IMR-90 (cell line): Measurements from ENCODE around the gene ST6GALNAC2. TPM values are rescaled to one million over a fixed set of nuclear protein-coding genes. Genes with fewer than 3 reads are reported as not detected.

Source experiments
- ATAC-seq: fragments of 200-7000 bp; cut with Tn5 transposase; 2 replicates; pipeline ENCODE4 v1.9.1; 2020; ENCODE audit warnings: low read depth, mild to moderate bottlenecking, moderate library complexity
- BruUV-seq: library from RNA; stranded (reverse); fragments of 400-500 nt; replicated peaks from 2 replicates; lab custom pipeline; 2021; lab: Mats Ljungman, UMichigan
- CTCF ChIA-PET: fragments of 300-600 bp; formaldehyde crosslinking; extraction: SDS; loops from one replicate; lab custom pipeline; 2021; ENCODE audit warnings: antibody characterized with exemption; lab: Yijun Ruan, JAX
- POLR2A ChIA-PET: fragments of 300-600 bp; sonication (Branson Sonifier 250); formaldehyde crosslinking; loops from one replicate; lab custom pipeline; 2022; ENCODE audit warnings: antibody characterized with exemption; ENCODE audit not compliant: unreplicated experiment; lab: Charles Lee
- DNase-seq: peaks from one replicate; pipeline ENCODE4 v3.0.0; 2013
- H2AFZ ChIP-seq: replicated peaks from 2 replicates; pipeline ENCODE3; 2013; ENCODE audit warnings: low read length, mild to moderate bottlenecking; ENCODE audit not compliant: poor library complexity
- H2AK5ac ChIP-seq: 2 replicates; pipeline ENCODE4 v1.6.1; 2013; ENCODE audit warnings: low read depth, low read length, inconsistent platforms
- H2AK9ac ChIP-seq: replicated peaks from 2 replicates; pipeline ENCODE3; 2013; ENCODE audit warnings: mild to moderate bottlenecking, low read depth, low read length, moderate library complexity; ENCODE audit not compliant: poor library complexity
- H2BK120ac ChIP-seq: 2 replicates; pipeline ENCODE4 v1.6.1; 2013; ENCODE audit warnings: low read depth, low read length, inconsistent platforms
- H2BK15ac ChIP-seq: 3 replicates; pipeline ENCODE4 v1.6.1; 2013; ENCODE audit warnings: low read depth, low read length, inconsistent platforms
- H2BK20ac ChIP-seq: 2 replicates; pipeline ENCODE4 v1.6.1; 2013; ENCODE audit warnings: low read depth, mild to moderate bottlenecking, inconsistent platforms, low read length, moderate library complexity
- H2BK5ac ChIP-seq: 2 replicates; pipeline ENCODE4 v1.6.1; 2013; ENCODE audit warnings: mild to moderate bottlenecking, low read depth, low read length, inconsistent platforms; ENCODE audit not compliant: poor library complexity, severe bottlenecking
- H3K14ac ChIP-seq: replicated peaks from 2 replicates; pipeline ENCODE4 v1.6.1; 2013; ENCODE audit warnings: low read depth, low read length, inconsistent platforms
- H3K18ac ChIP-seq: 2 replicates; pipeline ENCODE4 v1.6.1; 2013; ENCODE audit warnings: low read depth, low read length, control low read depth
- H3K23ac ChIP-seq: 2 replicates; pipeline ENCODE4 v1.6.1; 2013; ENCODE audit warnings: low read depth, low read length, inconsistent platforms
- H3K27ac ChIP-seq: 2 replicates; pipeline ENCODE4 v1.5.1; 2013; ENCODE audit warnings: mild to moderate bottlenecking, control low read depth, low read length; ENCODE audit not compliant: insufficient read depth
- H3K27me3 ChIP-seq: 2 replicates; pipeline ENCODE4 v1.6.1; 2013; ENCODE audit warnings: low read length; ENCODE audit not compliant: control insufficient read depth, insufficient read depth
- H3K36me3 ChIP-seq: 2 replicates; pipeline ENCODE4 v1.6.1; 2013; ENCODE audit warnings: low read length, mixed read lengths; ENCODE audit not compliant: control insufficient read depth, insufficient read depth
- H3K4ac ChIP-seq: 2 replicates; pipeline ENCODE4 v1.6.1; 2013; ENCODE audit warnings: low read depth, low read length, inconsistent platforms
- H3K4me1 ChIP-seq: 2 replicates; pipeline ENCODE4 v1.6.1; 2013; ENCODE audit warnings: low read length, mixed read lengths; ENCODE audit not compliant: control insufficient read depth, insufficient read depth
- H3K4me2 ChIP-seq: 2 replicates; pipeline ENCODE4 v1.6.1; 2013; ENCODE audit warnings: low read depth, mild to moderate bottlenecking, control low read depth, low read length, moderate library complexity
- H3K4me3 ChIP-seq: 2 replicates; pipeline ENCODE4 v1.5.1; 2013; ENCODE audit warnings: low read depth, mild to moderate bottlenecking, control low read depth, low read length, moderate library complexity; ENCODE audit not compliant: insufficient read depth
- H3K56ac ChIP-seq: 2 replicates; pipeline ENCODE4 v1.6.1; 2013; ENCODE audit warnings: low read length, inconsistent platforms; ENCODE audit not compliant: insufficient read depth; ENCODE audit errors: extremely low read depth
- H3K79me1 ChIP-seq, 2 experiments: 2 replicates each; pipeline ENCODE4 v1.6.1; 2013; ENCODE audit warnings: low read length in 2 of 2, inconsistent platforms in 1 of 2, low read depth in 1 of 2
- H3K9ac ChIP-seq: 2 replicates; pipeline ENCODE4 v1.6.1; 2013; ENCODE audit warnings: low read depth, low read length, control low read depth
- H3K9me1 ChIP-seq: 2 replicates; pipeline ENCODE4 v1.6.1; 2013; ENCODE audit warnings: low read length, inconsistent platforms; ENCODE audit not compliant: insufficient read depth
- H3K9me3 ChIP-seq: 2 replicates; pipeline ENCODE4 v1.6.1; 2013; ENCODE audit warnings: low read length; ENCODE audit not compliant: control insufficient read depth, insufficient read depth
- H4K20me1 ChIP-seq: 2 replicates; pipeline ENCODE4 v1.6.1; 2013; ENCODE audit warnings: low read length, inconsistent platforms; ENCODE audit not compliant: insufficient read depth
- H4K5ac ChIP-seq: 2 replicates; pipeline ENCODE4 v1.6.1; 2013; ENCODE audit warnings: mild to moderate bottlenecking, low read depth, low read length, control low read depth
- H4K8ac ChIP-seq, 2 experiments: 2 replicates each; pipeline ENCODE4 v1.6.1; 2013; ENCODE audit warnings: low read depth in 2 of 2, low read length in 2 of 2, control low read depth in 1 of 2, inconsistent platforms in 1 of 2
- H4K91ac ChIP-seq: 2 replicates; pipeline ENCODE4 v1.6.1; 2013; ENCODE audit warnings: low read depth, low read length, inconsistent platforms; ENCODE audit not compliant: insufficient read depth
- CEBPB ChIP-seq: IDR thresholded peaks from 2 replicates; pipeline ENCODE4 v1.6.1; 2012; ENCODE audit warnings: low read depth, low read length, improper control_type of control experiment
- CHD1 ChIP-seq: IDR thresholded peaks from 2 replicates; pipeline ENCODE4 v1.6.1; 2012; ENCODE audit warnings: low read depth, low read length, improper control_type of control experiment
- FOS ChIP-seq: fragments of 150-350 bp; IDR thresholded peaks from 2 replicates; pipeline ENCODE4 v1.6.1; 2016; ENCODE audit warnings: low read depth, low read length
- MAFK ChIP-seq: IDR thresholded peaks from 2 replicates; pipeline ENCODE4 v1.6.1; 2012; ENCODE audit warnings: low read depth, low read length, improper control_type of control experiment
- MAZ ChIP-seq: IDR thresholded peaks from 2 replicates; pipeline ENCODE4 v1.6.1; 2012; ENCODE audit warnings: low read depth, mild to moderate bottlenecking, low read length, improper control_type of control experiment, moderate library complexity, borderline replicate concordance
- MXI1 ChIP-seq: IDR thresholded peaks from 2 replicates; pipeline ENCODE4 v1.6.1; 2012; ENCODE audit warnings: low read depth, mild to moderate bottlenecking, low read length, moderate library complexity, borderline replicate concordance
- NFE2L2 ChIP-seq: fragments of 150-350 bp; IDR thresholded peaks from 2 replicates; pipeline ENCODE4 v1.6.1; 2016; ENCODE audit warnings: low read depth, mild to moderate bottlenecking, low read length
- POLR2A ChIP-seq: IDR thresholded peaks from 2 replicates; pipeline ENCODE4 v1.6.1; 2012; ENCODE audit warnings: mild to moderate bottlenecking, low read depth, low read length
- RAD21 ChIP-seq: IDR thresholded peaks from 2 replicates; pipeline ENCODE4 v1.6.1; 2012; ENCODE audit warnings: low read length, improper control_type of control experiment
- RCOR1 ChIP-seq: IDR thresholded peaks from 2 replicates; pipeline ENCODE4 v1.6.1; 2012; ENCODE audit warnings: mild to moderate bottlenecking, low read length, improper control_type of control experiment; ENCODE audit not compliant: insufficient replicate concordance
- RFX5 ChIP-seq: IDR thresholded peaks from 2 replicates; pipeline ENCODE4 v1.8.0; 2012; ENCODE audit warnings: low read depth, mild to moderate bottlenecking, low read length, moderate library complexity
- SMC3 ChIP-seq: fragments of 150-350 bp; IDR thresholded peaks from 2 replicates; pipeline ENCODE4 v1.6.1; 2016; ENCODE audit warnings: low read depth, mild to moderate bottlenecking, antibody characterized with exemption, low read length, moderate library complexity
- WGBS, 2 experiments: methylation state at CpG; one replicate each; pipeline versions ENCODE4 v1.1.5 to v1.1.7; 2013; ENCODE audit warnings: missing lambda C conversion rate in 2 of 2; ENCODE audit not compliant: insufficient read length in 1 of 2; ENCODE audit errors: extremely low coverage in 2 of 2; 5-methylcytosine and 5-hydroxymethylcytosine counted together
- dilution Hi-C: fragments of 300-500 bp; cut with HindIII; formaldehyde crosslinking; loops from one replicate; pipeline ENCODE4 v1.14.3; 2018; ENCODE audit warnings: low sequenced_read_pairs; ENCODE audit not compliant: unreplicated experiment
- in situ Hi-C: fragments of 300-500 bp; cut with MboI; formaldehyde crosslinking; loops from 3 replicates; pipeline ENCODE4 v1.14.3; 2019; ENCODE audit warnings: low sequenced_read_pairs, inconsistent platforms, mixed read lengths
- intact Hi-C: fragments of 100-400 bp; cut with micrococcal nuclease; formaldehyde crosslinking; loops from 2 replicates; pipeline ENCODE4 v1.10.0; 2022
- polyA plus RNA-seq, 3 experiments: library from polyadenylated mRNA; depleted of rRNA; stranded (reverse); fragments of >200 nt; gene quantifications; 2 replicates each; pipeline ENCODE4 v1.2.3, GENCODE V29; 2012; ENCODE audit warnings: low replicate concordance in 1 of 3
- total RNA-seq: library from RNA; depleted of rRNA; stranded (reverse); fragments of >200 nt; gene quantifications from 2 replicates; pipeline ENCODE4 v1.2.3, GENCODE V29; 2012
- TF ChIP-seq, protein P1 (sequence below): fragments of 150-350 bp; IDR thresholded peaks from 2 replicates; pipeline ENCODE4 v1.6.1; 2016; ENCODE audit warnings: low read depth, mild to moderate bottlenecking, low read length, moderate library complexity, borderline replicate concordance
- TF ChIP-seq, protein P2 (sequence below): conservative IDR thresholded peaks from 2 replicates; pipeline ENCODE4 v1.5.1; 2012; ENCODE audit warnings: mild to moderate bottlenecking, low read depth, low read length, improper control_type of control experiment
- TF ChIP-seq, protein P3 (sequence below): fragments of 150-350 bp; IDR thresholded peaks from 2 replicates; pipeline ENCODE4 v1.6.1; 2017; ENCODE audit warnings: mild to moderate bottlenecking, antibody characterized with exemption, low read length, low read depth

Gene ST6GALNAC2
- total and polyA plus RNA-seq, 2 of the 4 experiments (the other 2 are of a cell fraction) = 0.10 TPM; not detected in 1

DNA sequence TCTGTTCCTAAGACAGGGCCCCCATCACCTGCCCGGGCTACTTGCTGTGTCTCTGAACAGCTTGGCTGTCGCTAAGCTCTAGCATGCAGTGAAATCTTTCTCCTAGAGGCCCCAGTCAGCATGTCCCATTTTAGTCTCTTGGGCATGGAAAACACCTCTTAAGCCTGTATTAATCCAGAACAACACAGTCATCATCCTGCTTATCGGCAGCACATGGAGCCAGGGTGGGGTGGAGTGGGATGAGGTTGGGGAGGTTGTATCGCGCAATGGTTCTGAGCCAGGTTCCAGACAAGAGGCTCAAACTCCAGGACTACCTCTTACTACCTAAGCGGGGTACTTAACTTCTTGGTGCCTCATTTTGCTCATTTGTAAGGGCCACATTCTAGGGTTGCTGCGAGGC is 7.8 kb downstream of the ST6GALNAC2 start:
- peaks cover 3% of the 10 kb centered on the region; the same call in 1 of the 2 replicates for H3K9me1 ChIP-seq
- peak overlapping the region; percentile 72 for H2AK9ac ChIP-seq
- no peaks in the 10 kb centered on the region for H3K27me3 ChIP-seq
- H4K8ac ChIP-seq = no peak overlapping the region
- 83% methylated on average over 3 of the region's 7 CpGs; no CpG with 5 or more reads in 1 of the 2 experiments for WGBS, 2 experiments
- in situ Hi-C loops (no loop called here), dilution Hi-C loops (no loop called here), intact Hi-C loops (no loop called here)
- no peak overlapping the region; the same call in 1 of the 2 replicates for H2AK5ac ChIP-seq
- ATAC-seq = no peak
- no peak for DNase-seq
- no peak overlapping the region for H3K56ac ChIP-seq
- H3K18ac ChIP-seq = no peak overlapping the region
- H3K23ac ChIP-seq = no peak overlapping the region
- no peak for TF ChIP-seq NFE2L2
- no peak for TF ChIP-seq SMC3
- TF ChIP-seq, protein P1, sequence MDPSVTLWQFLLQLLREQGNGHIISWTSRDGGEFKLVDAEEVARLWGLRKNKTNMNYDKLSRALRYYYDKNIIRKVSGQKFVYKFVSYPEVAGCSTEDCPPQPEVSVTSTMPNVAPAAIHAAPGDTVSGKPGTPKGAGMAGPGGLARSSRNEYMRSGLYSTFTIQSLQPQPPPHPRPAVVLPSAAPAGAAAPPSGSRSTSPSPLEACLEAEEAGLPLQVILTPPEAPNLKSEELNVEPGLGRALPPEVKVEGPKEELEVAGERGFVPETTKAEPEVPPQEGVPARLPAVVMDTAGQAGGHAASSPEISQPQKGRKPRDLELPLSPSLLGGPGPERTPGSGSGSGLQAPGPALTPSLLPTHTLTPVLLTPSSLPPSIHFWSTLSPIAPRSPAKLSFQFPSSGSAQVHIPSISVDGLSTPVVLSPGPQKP = no peak
- TF ChIP-seq MXI1 = no peak
- no peak for TF ChIP-seq RFX5
- TF ChIP-seq, protein P2, sequence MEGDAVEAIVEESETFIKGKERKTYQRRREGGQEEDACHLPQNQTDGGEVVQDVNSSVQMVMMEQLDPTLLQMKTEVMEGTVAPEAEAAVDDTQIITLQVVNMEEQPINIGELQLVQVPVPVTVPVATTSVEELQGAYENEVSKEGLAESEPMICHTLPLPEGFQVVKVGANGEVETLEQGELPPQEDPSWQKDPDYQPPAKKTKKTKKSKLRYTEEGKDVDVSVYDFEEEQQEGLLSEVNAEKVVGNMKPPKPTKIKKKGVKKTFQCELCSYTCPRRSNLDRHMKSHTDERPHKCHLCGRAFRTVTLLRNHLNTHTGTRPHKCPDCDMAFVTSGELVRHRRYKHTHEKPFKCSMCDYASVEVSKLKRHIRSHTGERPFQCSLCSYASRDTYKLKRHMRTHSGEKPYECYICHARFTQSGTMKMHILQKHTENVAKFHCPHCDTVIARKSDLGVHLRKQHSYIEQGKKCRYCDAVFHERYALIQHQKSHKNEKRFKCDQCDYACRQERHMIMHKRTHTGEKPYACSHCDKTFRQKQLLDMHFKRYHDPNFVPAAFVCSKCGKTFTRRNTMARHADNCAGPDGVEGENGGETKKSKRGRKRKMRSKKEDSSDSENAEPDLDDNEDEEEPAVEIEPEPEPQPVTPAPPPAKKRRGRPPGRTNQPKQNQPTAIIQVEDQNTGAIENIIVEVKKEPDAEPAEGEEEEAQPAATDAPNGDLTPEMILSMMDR = no peak
- TF ChIP-seq FOS = no peak
- no peak for TF ChIP-seq RAD21
- TF ChIP-seq POLR2A = no peak
- TF ChIP-seq MAFK = no peak
- TF ChIP-seq RCOR1 = no peak
- TF ChIP-seq MAZ = no peak
- no peak for TF ChIP-seq CEBPB
- no peak for TF ChIP-seq CHD1
- TF ChIP-seq, protein P3, sequence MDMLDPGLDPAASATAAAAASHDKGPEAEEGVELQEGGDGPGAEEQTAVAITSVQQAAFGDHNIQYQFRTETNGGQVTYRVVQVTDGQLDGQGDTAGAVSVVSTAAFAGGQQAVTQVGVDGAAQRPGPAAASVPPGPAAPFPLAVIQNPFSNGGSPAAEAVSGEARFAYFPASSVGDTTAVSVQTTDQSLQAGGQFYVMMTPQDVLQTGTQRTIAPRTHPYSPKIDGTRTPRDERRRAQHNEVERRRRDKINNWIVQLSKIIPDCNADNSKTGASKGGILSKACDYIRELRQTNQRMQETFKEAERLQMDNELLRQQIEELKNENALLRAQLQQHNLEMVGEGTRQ = no peak
- H3K9ac ChIP-seq = no peak overlapping the region
- H3K14ac ChIP-seq = no peak overlapping the region
- peak overlapping the region; percentile 32 for H2AFZ ChIP-seq
- no peak overlapping the region for H2BK20ac ChIP-seq
- BruUV-seq = no TSS peak
- CTCF ChIA-PET = no interaction called here
- H3K36me3 ChIP-seq = no peaks in the 10 kb centered on the region
- H4K20me1 ChIP-seq = no peaks in the 10 kb centered on the region
- POLR2A ChIA-PET = interaction anchor here (0.5 kb wide), 1 partner anchor 9 kb away, joined by 6 read pairs; a partner anchor contains a TSS
- H3K4me1 ChIP-seq = peaks cover 2% of the 10 kb centered on the region; the same call in 1 of the 2 replicates
- no peak overlapping the region for H4K91ac ChIP-seq
- no peak overlapping the region for H3K4me2 ChIP-seq
- H3K27ac ChIP-seq = no peak overlapping the region
- no peak overlapping the region for H3K4ac ChIP-seq
- no peak overlapping the region for H4K5ac ChIP-seq
- no peak overlapping the region for H2BK120ac ChIP-seq
- no peak overlapping the region for H3K4me3 ChIP-seq
- no peak overlapping the region for H2BK15ac ChIP-seq
- no peaks in the 10 kb centered on the region for H3K9me3 ChIP-seq
- no peak overlapping the region for H2BK5ac ChIP-seq
- H3K79me1 ChIP-seq = no peaks in the 10 kb centered on the region
